ENCODE results near the gene BICD1. TPM values are rescaled to one million over a fixed set of nuclear protein-coding genes. Genes with fewer than 3 reads are reported as not detected.

The BICD1 gene
- total RNA-seq, 2 experiments from 2014 or later, result 12.5 to 15.9 TPM

DNA sequence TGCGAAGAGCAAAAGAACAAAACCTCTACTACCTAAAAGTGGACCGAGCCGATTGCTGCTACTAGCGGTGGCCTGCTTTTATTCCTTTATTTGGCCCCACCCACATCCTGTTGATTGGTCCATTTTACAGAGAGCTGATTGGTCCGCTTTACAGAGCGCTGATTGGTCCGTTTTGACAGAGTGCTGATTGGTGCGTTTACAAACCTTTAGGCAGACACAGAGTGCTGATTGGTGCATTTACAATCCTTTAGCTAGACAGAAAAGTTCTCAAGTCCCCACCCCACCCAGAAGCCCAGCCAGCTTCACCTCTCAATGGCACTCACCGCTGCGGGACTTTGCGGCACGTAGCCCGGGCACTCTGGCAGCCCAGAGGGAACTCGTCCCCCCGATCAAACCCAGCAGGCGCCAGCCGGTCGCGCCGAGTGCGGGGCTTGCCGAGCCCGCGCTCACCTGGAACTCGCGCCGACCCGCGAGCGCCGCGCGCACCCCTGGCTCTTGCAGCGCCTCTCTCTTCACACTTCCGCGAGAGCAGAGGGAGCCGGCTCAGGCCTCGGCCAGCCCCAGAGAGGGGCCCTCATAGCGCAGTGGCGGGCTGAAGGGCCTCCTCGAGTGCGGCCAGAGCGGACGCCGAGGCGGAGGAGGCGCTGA, 284.0 kb downstream of the BICD1 start:
- peak overlapping the region; percentile 60 for H3K4me3 Mint-ChIP-seq
- DNase-seq, result peak; percentile 31
- peaks cover 5% of the 10 kb centered on the region for H3K4me1 Mint-ChIP-seq
- no peak overlapping the region for H3K27ac Mint-ChIP-seq
- peaks cover 2% of the 10 kb centered on the region for H3K27me3 Mint-ChIP-seq
- CTCF ChIA-PET, result interaction anchor here (0.6 kb wide), 1 partner anchor 364 kb away, joined by 4 read pairs; no protein-coding TSS in a partner anchor
- no peaks in the 10 kb centered on the region for H3K9me3 Mint-ChIP-seq
- no peaks in the 10 kb centered on the region for H3K36me3 Mint-ChIP-seq (ENCODE audit: low read depth)
- POLR2A ChIA-PET, result no interaction called here

DNA sequence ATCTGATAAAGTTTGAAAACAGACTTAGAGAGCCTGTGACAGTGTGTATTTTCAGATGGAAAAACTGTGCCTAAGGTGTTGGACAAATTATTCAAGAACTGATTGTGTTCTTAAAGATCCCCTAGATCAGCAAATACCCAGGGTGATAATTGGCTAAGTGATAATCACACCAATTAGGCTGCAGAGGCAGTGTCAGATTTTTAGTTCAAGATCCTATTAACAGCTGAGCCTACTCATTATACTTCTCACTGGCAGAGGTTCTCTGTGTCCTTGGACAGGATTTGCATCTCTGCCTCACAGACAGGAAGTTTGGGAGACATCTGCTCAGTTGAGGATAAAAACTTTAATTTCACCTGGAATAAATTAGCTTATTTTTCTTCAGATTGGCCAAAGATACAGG, 288.4 kb downstream of the BICD1 start:
- no peak overlapping the region for H3K27ac Mint-ChIP-seq
- peaks cover 2% of the 10 kb centered on the region for H3K36me3 Mint-ChIP-seq (ENCODE audit: low read depth)
- H3K27me3 Mint-ChIP-seq, result peaks cover 22% of the 10 kb centered on the region
- H3K9me3 Mint-ChIP-seq, result no peaks in the 10 kb centered on the region
- peaks cover 11% of the 10 kb centered on the region for H3K4me1 Mint-ChIP-seq
- CTCF ChIA-PET, result interaction anchor here (0.6 kb wide), 1 partner anchor 31 kb away, joined by 3 read pairs; no protein-coding TSS in a partner anchor
- POLR2A ChIA-PET, result no interaction called here
- no peak for DNase-seq
- no peak overlapping the region for H3K4me3 Mint-ChIP-seq

DNA sequence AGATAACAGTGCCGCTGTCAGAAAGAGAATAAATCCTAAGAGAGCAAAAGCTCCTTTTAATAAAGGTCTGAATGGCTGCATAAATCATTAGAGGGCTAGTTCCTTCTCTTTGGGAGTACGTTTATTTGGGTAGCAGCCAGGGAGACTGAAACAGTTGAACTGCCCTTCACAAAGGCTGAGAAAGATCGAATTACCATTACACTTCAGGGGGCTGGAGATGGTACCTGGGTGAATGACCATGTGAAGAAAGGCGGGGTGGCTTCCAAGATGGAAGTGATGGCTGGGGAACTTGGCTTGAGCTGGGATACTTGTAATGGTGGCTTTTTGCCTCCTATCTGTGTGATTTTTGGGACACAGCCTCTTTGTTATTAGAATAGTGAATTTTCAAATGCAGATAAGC, 291.0 kb downstream of the BICD1 start:
- ChIA-PET CTCF (interaction anchor here (0.5 kb wide), 1 partner anchor 995 kb away, joined by 3 read pairs; no protein-coding TSS in a partner anchor), POLR2A (interaction anchor here (0.9 kb wide), 1 partner anchor 358 kb away, joined by 3 read pairs; the partner anchor contains the start of gene YARS2)
- Mint-ChIP-seq H3K27me3 (peaks cover 33% of the 10 kb centered on the region), H3K36me3 (ENCODE audit: low read depth) (peaks cover 2% of the 10 kb centered on the region), H3K9me3 (no peaks in the 10 kb centered on the region), H3K4me1 (peaks cover 10% of the 10 kb centered on the region), H3K27ac (no peak overlapping the region), H3K4me3 (no peak overlapping the region)
- no peak for DNase-seq

DNA sequence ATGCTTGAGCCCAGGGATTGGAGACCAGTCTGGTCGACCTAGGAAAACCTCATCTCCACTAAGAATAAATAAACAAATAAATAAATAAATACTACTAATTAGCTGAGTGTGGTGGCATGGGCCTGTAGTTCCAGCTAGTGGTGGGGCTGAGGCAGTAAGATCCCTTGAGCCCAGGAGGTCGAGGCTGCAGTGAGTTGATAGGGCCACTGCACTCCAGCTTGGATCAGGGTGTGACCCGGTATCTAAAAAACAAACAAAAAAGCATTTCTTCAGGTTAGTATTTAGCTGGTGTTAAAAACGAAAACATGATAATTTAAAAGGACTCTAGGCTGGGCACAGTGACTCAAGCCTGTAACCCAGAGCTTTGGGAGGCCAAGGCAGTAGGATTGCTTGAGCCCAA, 291.5 kb downstream of the BICD1 start:
- DNase-seq, result no peak
- no peak overlapping the region for H3K4me3 Mint-ChIP-seq
- H3K27me3 Mint-ChIP-seq, result peaks cover 33% of the 10 kb centered on the region
- no peak overlapping the region for H3K27ac Mint-ChIP-seq
- no peaks in the 10 kb centered on the region for H3K9me3 Mint-ChIP-seq
- peaks cover 2% of the 10 kb centered on the region for H3K36me3 Mint-ChIP-seq (ENCODE audit: low read depth)
- POLR2A ChIA-PET, result interaction anchor here (0.9 kb wide), 1 partner anchor 358 kb away, joined by 3 read pairs; the partner anchor contains the start of gene YARS2
- CTCF ChIA-PET, result interaction anchor here (0.5 kb wide), 1 partner anchor 995 kb away, joined by 3 read pairs; no protein-coding TSS in a partner anchor
- peaks cover 10% of the 10 kb centered on the region for H3K4me1 Mint-ChIP-seq

DNA sequence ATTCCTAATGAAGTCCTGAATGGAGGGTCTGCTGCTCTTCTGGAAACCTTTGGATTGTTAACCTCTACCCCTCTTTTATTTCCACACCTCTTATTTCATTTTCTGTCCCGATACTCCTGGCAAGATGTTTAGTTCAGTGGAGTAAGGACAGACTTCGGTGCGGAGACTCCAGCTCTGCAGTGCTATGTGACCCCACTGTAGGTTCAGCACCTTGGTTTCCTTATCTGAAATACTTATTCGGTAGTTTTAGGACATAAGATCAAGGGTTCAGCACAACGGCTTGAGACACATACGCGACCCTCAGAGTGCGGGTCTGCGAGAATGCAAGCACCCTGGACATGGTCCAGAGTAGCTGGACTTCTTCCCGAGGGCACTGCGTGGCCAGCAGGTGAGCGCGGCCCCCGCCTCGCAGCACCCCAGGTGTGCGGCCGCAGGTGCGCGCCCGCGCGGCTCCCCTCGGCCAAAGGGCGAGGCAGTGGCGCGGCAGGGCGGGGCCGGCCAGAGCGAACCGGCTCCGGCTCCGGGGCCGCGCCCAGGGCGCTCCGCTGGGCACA, 292.2 kb downstream of the BICD1 start:
- ChIA-PET POLR2A (no interaction called here), CTCF (interaction anchor here (0.9 to 2.2 kb wide), 2 partner anchors 357 to 746 kb away, joined by 4 read pairs; no protein-coding TSS in a partner anchor)
- H3K4me3 Mint-ChIP-seq, result peak overlapping the region; percentile 85
- peaks cover 10% of the 10 kb centered on the region for H3K4me1 Mint-ChIP-seq
- no peak overlapping the region for H3K27ac Mint-ChIP-seq
- peaks cover 2% of the 10 kb centered on the region for H3K36me3 Mint-ChIP-seq (ENCODE audit: low read depth)
- DNase-seq, result no peak
- H3K27me3 Mint-ChIP-seq, result peaks cover 34% of the 10 kb centered on the region
- H3K9me3 Mint-ChIP-seq, result no peaks in the 10 kb centered on the region

DNA sequence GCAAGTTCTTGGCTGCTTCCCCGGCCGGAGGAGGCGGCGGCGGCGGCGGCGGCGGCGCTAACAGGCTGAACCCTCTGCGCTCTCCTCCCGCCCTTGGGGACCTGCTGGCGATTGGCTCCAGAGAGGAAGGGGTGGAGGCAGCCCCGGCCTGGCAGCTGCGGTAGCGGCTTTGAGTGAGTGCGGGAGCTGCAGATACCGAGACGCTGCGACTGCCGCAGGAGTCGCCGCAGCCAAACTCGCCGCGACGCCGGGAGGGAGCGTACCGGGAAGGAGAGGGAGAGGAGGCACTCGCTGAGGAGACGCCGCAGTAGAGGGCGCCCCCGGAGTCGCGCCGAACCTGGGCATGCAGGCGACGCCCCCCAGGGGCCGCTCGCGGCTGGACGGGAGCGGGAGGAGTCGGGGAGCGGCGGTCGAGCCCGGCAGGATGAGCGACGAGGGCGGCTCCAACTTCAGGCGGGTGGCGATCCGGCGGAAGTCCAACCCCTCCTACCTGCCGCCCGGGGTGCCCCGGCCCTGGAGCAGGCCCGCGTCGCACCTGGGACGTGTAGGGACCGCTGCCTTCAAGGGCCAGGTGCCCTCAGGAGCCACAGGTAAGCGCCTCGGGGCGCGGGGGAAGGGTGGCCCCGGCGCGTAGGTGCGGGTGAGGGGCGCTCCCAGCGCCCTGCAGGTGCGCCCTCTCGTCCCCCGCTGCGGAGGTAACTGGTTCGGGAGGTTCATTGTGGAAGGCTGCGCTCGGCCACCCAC, 292.9 kb downstream of the BICD1 start, which contains the start of gene FGD4:
FGD4 (plus strand) TSS at position 189 of the 744 bp plus-strand sequence.
- Mint-ChIP-seq H3K4me1 (peaks cover 10% of the 10 kb centered on the region), H3K27ac (no peak within 1 kb of the TSS), H3K9me3 (no peaks in the 10 kb centered on the region), H3K36me3 (ENCODE audit: low read depth) (peaks cover 2% of the 10 kb centered on the region), H3K4me3 (peak within 1 kb of the TSS; percentile 85), H3K27me3 (peaks cover 36% of the 10 kb centered on the region)
- ChIA-PET CTCF (interaction anchor here (0.9 to 2.2 kb wide), 2 partner anchors 357 to 746 kb away, joined by 4 read pairs; no protein-coding TSS in a partner anchor), POLR2A (no interaction called here)
- peak; percentile 70 for DNase-seq

DNA sequence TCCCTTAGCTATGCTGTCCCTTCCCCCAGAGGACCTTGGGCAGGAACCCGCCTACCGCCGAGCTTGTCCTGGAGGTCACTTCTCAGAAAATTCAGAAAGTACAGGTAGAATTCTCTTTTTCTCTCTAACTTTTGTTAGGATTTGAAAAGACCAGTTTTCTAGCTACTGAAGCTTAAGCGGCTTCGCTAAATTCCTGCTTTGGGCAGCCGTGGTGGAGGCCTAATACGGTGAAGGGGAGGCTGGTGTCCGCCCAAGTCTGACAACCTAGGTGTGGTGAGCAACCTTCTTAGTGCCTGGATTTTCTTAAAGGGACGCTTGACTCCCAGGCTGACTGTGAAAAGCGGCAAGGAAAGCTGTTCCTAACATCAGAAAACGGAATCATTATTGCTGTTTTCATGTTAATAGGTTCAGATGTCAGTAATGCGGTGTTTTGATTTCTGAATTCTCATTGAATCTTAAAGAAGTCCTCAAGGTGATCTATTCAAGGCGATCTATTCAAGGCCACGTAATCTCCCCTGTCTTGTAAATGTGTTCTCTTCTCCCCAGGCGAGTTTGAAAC, 293.5 kb downstream of the BICD1 start:
- peaks cover 2% of the 10 kb centered on the region for H3K36me3 Mint-ChIP-seq (ENCODE audit: low read depth)
- no peak for DNase-seq
- no peaks in the 10 kb centered on the region for H3K9me3 Mint-ChIP-seq
- H3K4me1 Mint-ChIP-seq, result peaks cover 10% of the 10 kb centered on the region
- ChIA-PET POLR2A (interaction anchor here (1.1 kb wide), 1 partner anchor 279 kb away, joined by 3 read pairs; the partner anchor contains the start of gene DNM1L), CTCF (interaction anchor here (2.2 kb wide), 1 partner anchor 356 kb away, joined by 4 read pairs; no protein-coding TSS in a partner anchor)
- H3K27ac Mint-ChIP-seq, result no peak overlapping the region
- H3K27me3 Mint-ChIP-seq, result peaks cover 36% of the 10 kb centered on the region
- peak overlapping the region; percentile 59 for H3K4me3 Mint-ChIP-seq

DNA sequence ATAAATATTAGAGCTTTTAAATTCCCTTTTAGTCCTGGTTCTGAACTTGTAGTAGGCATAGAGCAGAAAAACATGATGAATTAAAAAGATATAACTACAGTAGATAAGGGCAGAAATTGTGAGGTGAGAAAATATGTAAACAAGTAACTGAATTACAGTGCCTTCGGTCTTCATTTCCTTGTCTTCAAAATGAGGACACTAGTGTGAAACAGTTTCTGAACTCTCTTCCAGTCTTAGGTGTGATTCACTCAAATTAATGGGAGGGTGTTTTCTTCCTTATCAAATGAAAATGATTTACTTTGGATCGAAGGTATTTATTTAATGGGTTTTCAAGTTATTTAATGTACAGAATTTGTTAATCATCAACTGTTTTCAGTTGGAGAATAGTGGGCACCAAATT, 294.2 kb downstream of the BICD1 start:
- CTCF ChIA-PET, result interaction anchor here (2.2 kb wide), 1 partner anchor 355 kb away, joined by 4 read pairs; no protein-coding TSS in a partner anchor
- peaks cover 2% of the 10 kb centered on the region for H3K36me3 Mint-ChIP-seq (ENCODE audit: low read depth)
- POLR2A ChIA-PET, result interaction anchor here (1.1 kb wide), 1 partner anchor 278 kb away, joined by 3 read pairs; the partner anchor contains the start of gene DNM1L
- no peak for DNase-seq
- H3K27me3 Mint-ChIP-seq, result peaks cover 36% of the 10 kb centered on the region
- no peak overlapping the region for H3K4me3 Mint-ChIP-seq
- H3K27ac Mint-ChIP-seq, result no peak overlapping the region
- H3K9me3 Mint-ChIP-seq, result no peaks in the 10 kb centered on the region
- peaks cover 10% of the 10 kb centered on the region for H3K4me1 Mint-ChIP-seq

DNA sequence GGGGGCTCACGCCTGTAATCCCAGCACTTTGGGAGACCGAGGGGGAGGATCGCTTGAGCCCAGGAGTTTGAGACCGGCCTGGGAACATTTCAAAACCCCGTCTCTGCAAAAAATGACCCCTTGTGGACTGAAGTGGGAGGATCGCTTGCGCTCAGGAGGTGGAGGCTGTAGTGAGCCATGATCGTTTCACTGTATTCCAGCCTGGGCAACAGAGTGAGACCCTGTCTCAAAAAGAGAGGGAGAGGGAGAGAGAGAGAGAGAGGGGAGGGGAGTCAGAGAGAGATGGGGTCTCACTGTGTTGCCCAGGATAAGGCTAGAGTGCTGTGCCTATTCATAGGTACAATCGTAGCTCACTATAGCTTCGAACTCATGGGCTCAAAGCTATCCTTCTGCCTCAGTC, 295.5 kb downstream of the BICD1 start:
- no peak overlapping the region for H3K27ac Mint-ChIP-seq
- DNase-seq, result no peak
- ChIA-PET CTCF (interaction anchor here (0.7 kb wide), 1 partner anchor 271 kb away, joined by 3 read pairs; no protein-coding TSS in a partner anchor), POLR2A (no interaction called here)
- H3K4me3 Mint-ChIP-seq, result no peak overlapping the region
- peaks cover 10% of the 10 kb centered on the region for H3K4me1 Mint-ChIP-seq
- H3K9me3 Mint-ChIP-seq, result no peaks in the 10 kb centered on the region
- peaks cover 2% of the 10 kb centered on the region for H3K36me3 Mint-ChIP-seq (ENCODE audit: low read depth)
- H3K27me3 Mint-ChIP-seq, result peaks cover 34% of the 10 kb centered on the region

DNA sequence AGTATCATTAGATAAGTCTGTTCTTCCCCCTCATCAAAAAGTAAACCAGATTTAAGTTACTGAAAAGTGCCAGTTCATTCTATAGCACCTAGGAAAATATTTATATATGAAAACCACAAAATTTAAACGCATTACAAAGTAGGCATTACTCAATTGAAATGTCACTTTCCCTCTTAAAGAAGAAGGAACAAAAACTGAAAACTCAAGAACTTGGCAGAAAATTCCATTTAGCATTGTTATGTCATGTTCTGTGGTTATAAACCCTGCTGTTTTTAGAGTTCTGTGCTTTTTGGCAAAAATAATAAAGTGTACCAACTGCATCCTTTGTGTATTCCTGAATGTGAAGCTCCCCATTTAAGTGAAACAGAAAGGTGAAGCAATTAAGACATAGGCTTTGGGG, 296.3 kb downstream of the BICD1 start:
- Mint-ChIP-seq H3K27me3 (peaks cover 30% of the 10 kb centered on the region), H3K4me3 (no peak overlapping the region), H3K4me1 (peaks cover 10% of the 10 kb centered on the region), H3K27ac (no peak overlapping the region), H3K9me3 (no peaks in the 10 kb centered on the region), H3K36me3 (ENCODE audit: low read depth) (peaks cover 2% of the 10 kb centered on the region)
- no peak for DNase-seq
- ChIA-PET CTCF (interaction anchor here (0.5 kb wide), 1 partner anchor 365 kb away, joined by 3 read pairs; no protein-coding TSS in a partner anchor), POLR2A (no interaction called here)

DNA sequence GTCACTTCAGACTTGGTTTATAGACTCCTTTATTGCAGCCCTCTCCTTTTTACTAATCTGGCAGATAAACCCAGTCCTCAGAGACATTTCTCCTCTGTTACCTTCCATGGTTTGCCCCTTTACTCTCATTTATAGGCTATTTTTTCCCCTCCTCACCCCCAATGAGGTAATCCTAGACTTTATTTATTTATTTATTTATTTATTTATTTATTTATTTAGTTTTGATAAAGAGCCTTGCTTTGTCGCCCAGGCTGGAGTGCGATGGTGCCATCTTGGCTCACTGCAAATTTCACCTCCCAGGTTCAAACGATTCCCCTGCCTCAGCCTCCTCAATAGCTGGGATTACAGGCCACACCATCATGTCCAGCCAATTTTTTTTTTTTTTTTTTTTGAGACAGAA, 301.1 kb downstream of the BICD1 start:
- ChIA-PET CTCF (no interaction called here), POLR2A (no interaction called here)
- peaks cover 4% of the 10 kb centered on the region for H3K27me3 Mint-ChIP-seq
- H3K9me3 Mint-ChIP-seq, result no peaks in the 10 kb centered on the region
- H3K36me3 Mint-ChIP-seq (ENCODE audit: low read depth), result no peaks in the 10 kb centered on the region
- H3K27ac Mint-ChIP-seq, result no peak overlapping the region
- no peak for DNase-seq
- no peak overlapping the region for H3K4me3 Mint-ChIP-seq
- no peaks in the 10 kb centered on the region for H3K4me1 Mint-ChIP-seq

DNA sequence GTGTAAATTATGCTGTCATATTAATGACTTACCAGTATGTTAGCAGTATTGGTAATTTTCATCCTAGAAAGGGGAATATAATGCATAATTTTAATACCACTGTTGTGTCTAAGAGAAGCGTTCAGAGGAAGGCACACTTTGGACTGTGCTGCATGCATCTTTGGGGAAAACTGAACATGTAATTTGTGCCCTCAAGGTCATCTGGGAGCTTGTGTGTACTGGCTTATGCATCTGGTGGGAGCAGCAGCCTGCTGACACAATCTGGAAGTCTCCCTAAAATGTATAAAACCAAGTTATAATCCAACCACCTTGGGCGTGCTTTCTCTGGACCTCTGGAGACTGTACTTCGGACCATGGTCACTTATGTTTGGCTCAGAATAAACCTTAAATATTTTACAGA, 306.8 kb downstream of the BICD1 start:
- peaks cover 2% of the 10 kb centered on the region for H3K27me3 Mint-ChIP-seq
- H3K9me3 Mint-ChIP-seq, result no peaks in the 10 kb centered on the region
- no peaks in the 10 kb centered on the region for H3K36me3 Mint-ChIP-seq (ENCODE audit: low read depth)
- H3K4me3 Mint-ChIP-seq, result no peak overlapping the region
- H3K4me1 Mint-ChIP-seq, result no peaks in the 10 kb centered on the region
- H3K27ac Mint-ChIP-seq, result no peak overlapping the region
- ChIA-PET CTCF (no interaction called here), POLR2A (no interaction called here)
- no peak for DNase-seq

Measured in activated CD4-positive, alpha-beta memory T cell treated with anti-CD3 and anti-CD28 coated beads, Interleukin-2, amount 10 ng/mL, durations not matched to agents 7 days and 5 days (primary cell).